B cell (primary cell): ENCODE data around the gene SKP1. TPM values are rescaled to one million over a fixed set of nuclear protein-coding genes. Genes with fewer than 3 reads are reported as not detected.

Experiments used
- ATAC-seq: fragments of 200-7000 bp; cut with Tn5 transposase; one replicate; pipeline ENCODE4 v1.10.0; 2021; ENCODE audit warnings: low read depth, mild to moderate bottlenecking, moderate number of reproducible peaks, moderate library complexity
- CTCF ChIA-PET: fragments of 350-600 bp; sonication (Branson Sonifier 250); formaldehyde crosslinking; loops from one replicate; lab custom pipeline; 2021; ENCODE audit warnings: antibody characterized with exemption, inconsistent platforms; lab: Charles Lee
- POLR2A ChIA-PET: fragments of 350-600 bp; sonication (Branson Sonifier 250); formaldehyde crosslinking; loops from one replicate; lab custom pipeline; 2021; ENCODE audit warnings: antibody characterized with exemption; lab: Charles Lee
- DNase-seq: peaks from one replicate; pipeline ENCODE4 v3.0.0; 2013
- H2AFZ ChIP-seq: 2 replicates; pipeline ENCODE4 v1.6.1; 2012; ENCODE audit warnings: mild to moderate bottlenecking, low read depth, low read length; ENCODE audit not compliant: insufficient read depth, poor library complexity, severe bottlenecking
- H3K27ac ChIP-seq, 2 donors: 1 replicate in 1 of 2; 2 replicates in 1 of 2; pipeline ENCODE4 v1.5.1; 2012 to 2013; ENCODE audit warnings: low read length in 2 of 2, mild to moderate bottlenecking in 2 of 2, moderate library complexity in 1 of 2
- H3K27me3 ChIP-seq, 4 experiments: fragments of 200-600 bp in 1 of 4; sonication (generic) in 1 of 4; replicated peaks in 1 of 4; 1 replicate in 2 of 4; 2 replicates in 2 of 4; pipeline versions ENCODE4 v1.6.1 to v1.7.0; 2013 to 2016; ENCODE audit warnings: low read length in 3 of 4, mild to moderate bottlenecking in 2 of 4, mixed read lengths in 1 of 4, moderate library complexity in 1 of 4; ENCODE audit not compliant: insufficient read depth in 4 of 4, control insufficient read depth in 3 of 4; ENCODE audit errors: control extremely low read depth in 1 of 4
- H3K36me3 ChIP-seq, 2 experiments: replicated peaks in 1 of 2; 1 replicate in 1 of 2; 2 replicates in 1 of 2; pipeline versions ENCODE4 v1.6.1 to v1.7.1; 2013; ENCODE audit warnings: low read length in 1 of 2; ENCODE audit not compliant: insufficient read depth in 2 of 2, control insufficient read depth in 1 of 2; ENCODE audit errors: control extremely low read depth in 1 of 2, extremely low read depth in 1 of 2
- H3K4me1 ChIP-seq, 2 donors: fragments of 200-600 bp in 1 of 2; sonication (generic) in 1 of 2; 1 replicate in 1 of 2; 2 replicates in 1 of 2; pipeline versions ENCODE4 v1.5.1 to v1.6.1; 2013 to 2017; ENCODE audit warnings: low read length in 2 of 2; ENCODE audit not compliant: control insufficient read depth in 2 of 2, insufficient read depth in 2 of 2
- H3K4me2 ChIP-seq: replicated peaks from 2 replicates; pipeline ENCODE3; 2012; ENCODE audit warnings: mild to moderate bottlenecking, low read depth, low read length; ENCODE audit not compliant: poor library complexity, severe bottlenecking
- H3K4me3 ChIP-seq, 5 experiments: fragments of 200-600 bp in 1 of 5; sonication (generic) in 1 of 5; 1 replicate in 3 of 5; 2 replicates in 2 of 5; pipeline versions ENCODE4 v1.5.1 to v1.7.0; 2011 to 2016; ENCODE audit warnings: low read length in 4 of 5, mild to moderate bottlenecking in 4 of 5, low read depth in 2 of 5, control low read depth in 1 of 5, moderate library complexity in 1 of 5; ENCODE audit not compliant: insufficient read depth in 1 of 5; ENCODE audit errors: control extremely low read depth in 1 of 5, extremely low read depth in 1 of 5
- H3K79me2 ChIP-seq: fragments of 200-600 bp; sonication (generic); one replicate; pipeline ENCODE4 v1.6.0; 2016; ENCODE audit warnings: low read length; ENCODE audit not compliant: control insufficient read depth, insufficient read depth
- H3K9ac ChIP-seq: fragments of 200-600 bp; sonication (generic); 2 replicates; pipeline ENCODE4 v1.6.1; 2017; ENCODE audit warnings: mild to moderate bottlenecking, low read length, moderate library complexity
- H3K9me3 ChIP-seq, 3 donors: one replicate each; pipeline versions ENCODE4 v1.6.1 to v1.7.1; 2013; ENCODE audit warnings: low read length in 2 of 3; ENCODE audit not compliant: control insufficient read depth in 2 of 3, insufficient read depth in 1 of 3; ENCODE audit errors: control extremely low read depth in 1 of 3
- H4K20me1 ChIP-seq: 2 replicates; pipeline ENCODE4 v1.6.0; 2012; ENCODE audit warnings: mild to moderate bottlenecking, low read length; ENCODE audit not compliant: insufficient read depth, control insufficient read depth, poor library complexity, severe bottlenecking
- H3K27ac Mint-ChIP-seq: one replicate; pipeline ENCODE4 v1.8.0; 2021; ENCODE audit warnings: mixed read lengths
- H3K27me3 Mint-ChIP-seq: one replicate; pipeline ENCODE4 v1.8.0; 2021; ENCODE audit warnings: mixed read lengths
- H3K4me1 Mint-ChIP-seq: one replicate; pipeline ENCODE4 v1.8.0; 2021; ENCODE audit warnings: mixed read lengths
- H3K4me3 Mint-ChIP-seq: one replicate; pipeline ENCODE4 v1.8.0; 2021; ENCODE audit warnings: mixed read lengths
- H3K9me3 Mint-ChIP-seq: one replicate; pipeline ENCODE4 v1.8.0; 2022; ENCODE audit warnings: mixed read lengths; ENCODE audit not compliant: insufficient read depth
- CTCF ChIP-seq: fragments of 200-600 bp; IDR thresholded peaks from one replicate; pipeline ENCODE4 v1.8.0; 2022; ENCODE audit warnings: antibody characterized with exemption, mild to moderate bottlenecking
- EZH2 ChIP-seq: IDR thresholded peaks from 2 replicates; pipeline ENCODE4 v1.6.1; 2012; ENCODE audit warnings: borderline replicate concordance, low read depth, mild to moderate bottlenecking, moderate library complexity, low read length; ENCODE audit not compliant: insufficient read depth, poor library complexity, severe bottlenecking
- WGBS: methylation state at CpG from one replicate; pipeline ENCODE4 v1.1.5; 2013; ENCODE audit warnings: missing lambda C conversion rate; ENCODE audit not compliant: insufficient coverage; 5-methylcytosine and 5-hydroxymethylcytosine counted together
- intact Hi-C: fragments of 100-400 bp; cut with micrococcal nuclease; formaldehyde crosslinking; loops from one replicate; pipeline ENCODE4 v1.10.0; 2022
- polyA plus RNA-seq: library from polyadenylated mRNA; depleted of rRNA; stranded (reverse); fragments of >200 nt; gene quantifications from 2 replicates; pipeline ENCODE4 v1.2.3, GENCODE V29; 2012
- total RNA-seq, 2 donors: library from RNA; stranded (reverse); fragments of 120-200 nt in 1 of 2; gene quantifications; 1 replicate in 1 of 2; 2 replicates in 1 of 2; pipeline versions ENCODE4 v1.2.3 to v1.2.4, GENCODE V29; 2013 to 2022

The SKP1 gene
- total and polyA plus RNA-seq, 2 donors (not counting 1 experiment from before 2014, with no cell fraction given), result 108 to 186 TPM

GRCh38 chr5:134206627-134207160 lies 29.9 kb upstream of the SKP1 start:
- ChIA-PET CTCF (no interaction called here), POLR2A (no interaction called here)
- Histone ChIP-seq H3K27ac (no peak overlapping the region), H3K36me3 (peaks cover 1 to 46% of the 10 kb centered on the region in 2 experiments), H3K4me1 (peaks cover 7 to 8% of the 10 kb centered on the region in 2 donors), H4K20me1 (peaks cover 95% of the 10 kb centered on the region), H3K27me3 (no peaks in the 10 kb centered on the region), H3K4me2 (no peak overlapping the region), H3K9ac (no peak overlapping the region), H3K79me2 (peaks cover 87% of the 10 kb centered on the region), H3K9me3 (no peaks in the 10 kb centered on the region), H3K4me3 (no peak overlapping the region), H2AFZ (no peak overlapping the region)
- no peak for DNase-seq
- ATAC-seq, result no peak
- TF ChIP-seq EZH2 (no peak), CTCF (no peak)
- no peak overlapping the region for H3K4me3 Mint-ChIP-seq
- H3K4me1 Mint-ChIP-seq, result peaks cover 43% of the 10 kb centered on the region
- H3K27me3 Mint-ChIP-seq, result no peaks in the 10 kb centered on the region
- no peaks in the 10 kb centered on the region for H3K9me3 Mint-ChIP-seq
- intact Hi-C loops, result no loop called here
- 98% methylated on average over 6 of the region's 7 CpGs for WGBS
- no peak overlapping the region for H3K27ac Mint-ChIP-seq

- Histone ChIP-seq H3K27me3 (no peaks in the 10 kb centered on the region), H4K20me1 (peaks cover 91% of the 10 kb centered on the region), H2AFZ (no peak overlapping the region), H3K4me2 (no peak overlapping the region), H3K27ac (no peak overlapping the region), H3K79me2 (peaks cover 65% of the 10 kb centered on the region), H3K9me3 (no peaks in the 10 kb centered on the region), H3K36me3 (peaks cover 1 to 67% of the 10 kb centered on the region in 2 experiments), H3K9ac (no peak overlapping the region), H3K4me1 (peaks cover 3 to 5% of the 10 kb centered on the region in 2 donors), H3K4me3 (no peak overlapping the region)
- TF ChIP-seq EZH2, result no peak
- no peak for TF ChIP-seq CTCF
- H3K27ac Mint-ChIP-seq, result no peak overlapping the region
- POLR2A ChIA-PET, result interaction anchor here (0.7 kb wide), 1 partner anchor 689 kb away, joined by 5 read pairs; no protein-coding TSS in a partner anchor
- peaks cover 31% of the 10 kb centered on the region for H3K4me1 Mint-ChIP-seq
- intact Hi-C loops, result no loop called here
- DNase-seq, result no peak
- H3K9me3 Mint-ChIP-seq, result no peaks in the 10 kb centered on the region
- CTCF ChIA-PET, result interaction anchor here (1.4 to 1.9 kb wide), 3 partner anchors 21 to 374 kb away, joined by 3 to 4 read pairs (median 3); no protein-coding TSS in a partner anchor
- no peaks in the 10 kb centered on the region for H3K27me3 Mint-ChIP-seq
- WGBS, result 100% methylated on average over 1 of the region's 4 CpGs
- ATAC-seq, result no peak
- H3K4me3 Mint-ChIP-seq, result no peak overlapping the region
Observed at GRCh38 chr5:134204575-134204974, 27.8 kb upstream of the SKP1 start.
